Mesendoderm (in vitro differentiated cells): ENCODE data around the gene MEX3A.
"Not testable (repeated sequence)": the region's sequence is repeated elsewhere in the genome, so short reads cannot be mapped to it uniquely, and the experiment has no call there.

Source experiments
- DNase-seq: peaks from one replicate; pipeline ENCODE4 v3.0.0; 2013
- H2AK5ac ChIP-seq: 2 replicates; pipeline ENCODE4 v1.6.1; 2013; ENCODE audit warnings: low read length, inconsistent platforms
- H2BK120ac ChIP-seq: 2 replicates; pipeline ENCODE4 v1.6.1; 2013; ENCODE audit warnings: low read depth, mild to moderate bottlenecking, low read length, moderate library complexity, mixed read lengths
- H2BK15ac ChIP-seq: replicated peaks from 2 replicates; pipeline ENCODE4 v1.6.1; 2013; ENCODE audit warnings: low read depth, mild to moderate bottlenecking, moderate library complexity
- H2BK5ac ChIP-seq: 2 replicates; pipeline ENCODE4 v1.6.1; 2013; ENCODE audit warnings: low read length, inconsistent platforms
- H3K18ac ChIP-seq: 2 replicates; pipeline ENCODE4 v1.6.1; 2013; ENCODE audit warnings: mild to moderate bottlenecking, low read length, mixed read lengths
- H3K23ac ChIP-seq: one replicate; pipeline ENCODE4 v1.6.1; 2013; ENCODE audit warnings: low read length
- H3K27ac ChIP-seq: 2 replicates; pipeline ENCODE4 v1.5.1; 2013; ENCODE audit warnings: low read depth, mild to moderate bottlenecking, inconsistent platforms, low read length, moderate library complexity
- H3K27me3 ChIP-seq: 2 replicates; pipeline ENCODE4 v1.6.1; 2013; ENCODE audit warnings: low read length, control low read depth, mild to moderate bottlenecking, inconsistent platforms; ENCODE audit not compliant: insufficient read depth, poor library complexity
- H3K36me3 ChIP-seq: 2 replicates; pipeline ENCODE4 v1.6.1; 2013; ENCODE audit warnings: low read length, inconsistent platforms; ENCODE audit not compliant: control insufficient read depth, insufficient read depth
- H3K4ac ChIP-seq: one replicate; pipeline ENCODE4 v1.6.1; 2013; ENCODE audit warnings: low read depth, mild to moderate bottlenecking, low read length, moderate library complexity
- H3K4me1 ChIP-seq: 2 replicates; pipeline ENCODE4 v1.6.1; 2013; ENCODE audit warnings: low read depth, low read length, inconsistent platforms; ENCODE audit not compliant: control insufficient read depth
- H3K4me2 ChIP-seq: 2 replicates; pipeline ENCODE4 v1.6.1; 2013; ENCODE audit warnings: low read length
- H3K4me3 ChIP-seq: 2 replicates; pipeline ENCODE4 v1.5.1; 2013; ENCODE audit warnings: mild to moderate bottlenecking, low read length
- H3K56ac ChIP-seq: one replicate; pipeline ENCODE4 v1.6.1; 2013; ENCODE audit warnings: low read length
- H3K79me1 ChIP-seq: 2 replicates; pipeline ENCODE4 v1.6.1; 2013; ENCODE audit warnings: low read length, inconsistent platforms
- H3K79me2 ChIP-seq: 2 replicates; pipeline ENCODE4 v1.6.1; 2013; ENCODE audit warnings: mild to moderate bottlenecking, low read length; ENCODE audit not compliant: control insufficient read depth, insufficient read depth
- H3K9ac ChIP-seq: 2 replicates; pipeline ENCODE4 v1.6.1; 2013; ENCODE audit warnings: low read length, inconsistent platforms
- H4K5ac ChIP-seq: one replicate; pipeline ENCODE4 v1.6.1; 2013; ENCODE audit warnings: low read length
- H4K8ac ChIP-seq: one replicate; pipeline ENCODE4 v1.6.1; 2013; ENCODE audit warnings: low read depth, mild to moderate bottlenecking, control low read depth, low read length, moderate library complexity
- WGBS: extraction: QIAGEN DNeasy Blood & Tissue Kit; methylation state at CpG from one replicate; pipeline ENCODE4 v1.1.7; 2013; ENCODE audit warnings: low lambda C conversion rate, missing lambda C conversion rate; ENCODE audit not compliant: insufficient coverage; ENCODE audit errors: extremely low coverage; 5-methylcytosine and 5-hydroxymethylcytosine counted together

Gene MEX3A

GRCh38 chr1:156120318-156120717 is 38.1 kb upstream of the MEX3A start:
- H3K4me2 ChIP-seq: no peak overlapping the region
- no peak overlapping the region for H2BK5ac ChIP-seq
- no peak overlapping the region for H2AK5ac ChIP-seq
- H3K4me3 ChIP-seq: no peak overlapping the region
- no peak overlapping the region for H3K4ac ChIP-seq
- H3K18ac ChIP-seq: no peak overlapping the region
- H3K9ac ChIP-seq: no peak overlapping the region
- H3K56ac ChIP-seq: no peak overlapping the region
- H4K5ac ChIP-seq: no peak overlapping the region
- peaks cover 9% of the 10 kb centered on the region for H3K79me1 ChIP-seq
- no peak overlapping the region for H2BK15ac ChIP-seq
- peaks cover 15% of the 10 kb centered on the region for H3K79me2 ChIP-seq
- peaks cover 20% of the 10 kb centered on the region for H3K4me1 ChIP-seq
- no peaks in the 10 kb centered on the region for H3K27me3 ChIP-seq
- WGBS: no CpG with 5 or more reads among the region's 3 CpGs
- no peak overlapping the region for H3K27ac ChIP-seq
- H4K8ac ChIP-seq: no peak overlapping the region
- H2BK120ac ChIP-seq: no peak overlapping the region
- no peak overlapping the region for H3K23ac ChIP-seq
- no peaks in the 10 kb centered on the region for H3K36me3 ChIP-seq
- no peak for DNase-seq

GRCh38 chr1:156119503-156120209 is 37.4 kb upstream of the MEX3A start:
- Histone ChIP-seq H3K9ac (no peak overlapping the region), H2BK5ac (no peak overlapping the region), H3K4ac (no peak overlapping the region), H2BK15ac (no peak overlapping the region), H3K23ac (no peak overlapping the region), H3K56ac (no peak overlapping the region), H3K4me1 (peaks cover 16% of the 10 kb centered on the region), H3K27me3 (no peaks in the 10 kb centered on the region), H3K4me3 (no peak overlapping the region), H3K27ac (no peak overlapping the region), H3K79me1 (peaks cover 11% of the 10 kb centered on the region), H3K18ac (no peak overlapping the region), H2BK120ac (no peak overlapping the region), H3K36me3 (no peaks in the 10 kb centered on the region), H4K5ac (no peak overlapping the region), H2AK5ac (no peak overlapping the region), H3K79me2 (peaks cover 12% of the 10 kb centered on the region), H3K4me2 (no peak overlapping the region), H4K8ac (no peak overlapping the region)
- no CpG with 5 or more reads among the region's 3 CpGs for WGBS
- DNase-seq: peak; percentile 61

GRCh38 chr1:156118177-156118868 is 36.1 kb upstream of the MEX3A start:
- Histone ChIP-seq H3K27ac (no peak overlapping the region), H3K9ac (peak overlapping the region; percentile 22), H3K23ac (no peak overlapping the region), H2BK15ac (no peak overlapping the region), H3K18ac (no peak overlapping the region), H3K27me3 (no peaks in the 10 kb centered on the region), H2BK120ac (no peak overlapping the region), H3K4me2 (no peak overlapping the region), H3K79me1 (peaks cover 11% of the 10 kb centered on the region), H3K4ac (no peak overlapping the region), H2BK5ac (no peak overlapping the region), H3K4me1 (peaks cover 12% of the 10 kb centered on the region), H3K79me2 (peaks cover 9% of the 10 kb centered on the region), H2AK5ac (no peak overlapping the region), H4K8ac (no peak overlapping the region), H3K56ac (peak overlapping the region; percentile 30), H3K36me3 (no peaks in the 10 kb centered on the region), H4K5ac (no peak overlapping the region), H3K4me3 (no peak overlapping the region)
- DNase-seq: no peak
- no CpG with 5 or more reads among the region's 8 CpGs for WGBS

- peaks cover 9% of the 10 kb centered on the region for H3K79me2 ChIP-seq
- H3K4me2 ChIP-seq: no peak overlapping the region
- no peak overlapping the region for H2BK15ac ChIP-seq
- H3K4me1 ChIP-seq: peaks cover 5% of the 10 kb centered on the region
- H2BK5ac ChIP-seq: no peak overlapping the region
- peak overlapping the region; percentile 22 for H3K9ac ChIP-seq
- no peaks in the 10 kb centered on the region for H3K36me3 ChIP-seq
- no peak overlapping the region for H2AK5ac ChIP-seq
- no peak for DNase-seq
- no peak overlapping the region for H3K56ac ChIP-seq
- WGBS: no CpG with 5 or more reads among the region's 13 CpGs
- no peak overlapping the region for H3K23ac ChIP-seq
- no peak overlapping the region for H3K27ac ChIP-seq
- H3K27me3 ChIP-seq: no peaks in the 10 kb centered on the region
- H3K4me3 ChIP-seq: no peak overlapping the region
- no peak overlapping the region for H3K4ac ChIP-seq
- no peak overlapping the region for H3K18ac ChIP-seq
- H3K79me1 ChIP-seq: peaks cover 11% of the 10 kb centered on the region
- no peak overlapping the region for H4K8ac ChIP-seq
- no peak overlapping the region for H2BK120ac ChIP-seq
- no peak overlapping the region for H4K5ac ChIP-seq
These were observed 35.3 kb upstream of the MEX3A start for GRCh38 chr1:156117414-156118176.

GRCh38 chr1:156116731-156117130 is 34.5 kb upstream of the MEX3A start:
- not testable (repeated sequence) for H3K27ac ChIP-seq, DNase-seq, H3K4ac ChIP-seq, H3K9ac ChIP-seq, H2AK5ac ChIP-seq, H3K36me3 ChIP-seq, H3K4me1 ChIP-seq, H3K56ac ChIP-seq, H2BK5ac ChIP-seq, H3K4me3 ChIP-seq, H3K27me3 ChIP-seq, H3K18ac ChIP-seq, H2BK15ac ChIP-seq, H3K79me2 ChIP-seq, H3K4me2 ChIP-seq, H4K8ac ChIP-seq, H3K23ac ChIP-seq, H4K5ac ChIP-seq, H2BK120ac ChIP-seq
- H3K79me1 ChIP-seq: peaks cover 11% of the 10 kb centered on the region
- WGBS: no CpG with 5 or more reads among the region's 5 CpGs
